Brain microvascular endothelial cell (primary cell): ENCODE data around the gene GPR68.

ENCODE experiments used
- DNase-seq: peaks from one replicate; pipeline ENCODE4 v3.0.0-alpha.2; 2020
- H3K27ac ChIP-seq: fragments of 250-450 bp; sonication (Bioruptor Pico); 2 replicates; pipeline ENCODE4 v1.5.1; 2020; ENCODE audit warnings: mild to moderate bottlenecking, moderate library complexity
- H3K27me3 ChIP-seq: fragments of 250-450 bp; sonication (Bioruptor Pico); replicated peaks from 2 replicates; pipeline ENCODE4 v1.5.1; 2020; ENCODE audit warnings: mild to moderate bottlenecking
- H3K36me3 ChIP-seq: fragments of 250-450 bp; sonication (Bioruptor Pico); replicated peaks from 2 replicates; pipeline ENCODE4 v1.5.1; 2020; ENCODE audit warnings: mild to moderate bottlenecking
- H3K4me3 ChIP-seq: 2 replicates; pipeline ENCODE4 v1.5.1; 2011; ENCODE audit warnings: low read depth, mild to moderate bottlenecking, control low read depth, low read length, moderate library complexity
- CTCF ChIP-seq: IDR thresholded peaks from 2 replicates; pipeline ENCODE4 v1.5.1; 2011; ENCODE audit warnings: low read depth, mild to moderate bottlenecking, moderate library complexity, low read length, control low read depth, inconsistent platforms; ENCODE audit errors: missing control alignments
- in situ Hi-C: cut with HindIII; loops from 2 replicates; pipeline ENCODE4 v1.10.0; 2017; ENCODE audit warnings: low sequenced_read_pairs, low pct_ligation_motif_present

Gene GPR68

GRCh38 chr14:91216731-91217226, 27.7 kb downstream of the GPR68 start:
- H3K4me3 ChIP-seq: no peak overlapping the region
- H3K27ac ChIP-seq: no peak overlapping the region
- H3K36me3 ChIP-seq: no peaks in the 10 kb centered on the region
- H3K27me3 ChIP-seq: no peaks in the 10 kb centered on the region
- in situ Hi-C loops: no loop called here
- no peak for DNase-seq
- TF ChIP-seq CTCF: no peak

GRCh38 chr14:91215381-91215780, 29.1 kb downstream of the GPR68 start:
- Histone ChIP-seq H3K36me3 (no peaks in the 10 kb centered on the region), H3K4me3 (no peak overlapping the region), H3K27me3 (no peaks in the 10 kb centered on the region), H3K27ac (no peak overlapping the region)
- TF ChIP-seq CTCF: no peak
- in situ Hi-C loops: no loop called here
- no peak for DNase-seq

DNA sequence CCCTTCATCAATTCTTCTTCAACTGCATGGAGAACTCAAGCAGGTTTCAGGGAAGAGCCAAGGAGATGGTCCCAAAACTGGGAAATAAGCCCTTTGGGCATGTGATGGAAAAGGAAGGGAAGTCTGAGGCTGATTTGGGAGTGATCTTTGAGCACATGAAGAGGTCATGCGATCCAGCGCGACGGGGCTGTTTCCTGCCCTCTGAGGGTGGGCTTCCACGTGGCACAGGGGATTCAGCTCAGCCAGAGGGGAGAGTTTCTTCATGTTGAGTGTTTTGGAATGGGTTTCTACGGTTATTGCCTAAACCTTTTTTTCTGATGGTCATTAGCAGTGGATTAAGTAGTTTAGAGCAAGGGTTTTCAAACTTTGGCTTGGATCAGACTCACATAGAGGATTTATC, 30.2 kb downstream of the GPR68 start:
- no peak for TF ChIP-seq CTCF
- no peak overlapping the region for H3K4me3 ChIP-seq
- H3K27me3 ChIP-seq: no peaks in the 10 kb centered on the region
- no peak overlapping the region for H3K27ac ChIP-seq
- in situ Hi-C loops: no loop called here
- no peak for DNase-seq
- no peaks in the 10 kb centered on the region for H3K36me3 ChIP-seq

GRCh38 chr14:91211017-91211416, 33.5 kb downstream of the GPR68 start:
- Histone ChIP-seq H3K27ac (no peak overlapping the region), H3K27me3 (no peaks in the 10 kb centered on the region), H3K36me3 (no peaks in the 10 kb centered on the region), H3K4me3 (no peak overlapping the region)
- TF ChIP-seq CTCF: no peak
- in situ Hi-C loops: no loop called here
- DNase-seq: no peak

DNA sequence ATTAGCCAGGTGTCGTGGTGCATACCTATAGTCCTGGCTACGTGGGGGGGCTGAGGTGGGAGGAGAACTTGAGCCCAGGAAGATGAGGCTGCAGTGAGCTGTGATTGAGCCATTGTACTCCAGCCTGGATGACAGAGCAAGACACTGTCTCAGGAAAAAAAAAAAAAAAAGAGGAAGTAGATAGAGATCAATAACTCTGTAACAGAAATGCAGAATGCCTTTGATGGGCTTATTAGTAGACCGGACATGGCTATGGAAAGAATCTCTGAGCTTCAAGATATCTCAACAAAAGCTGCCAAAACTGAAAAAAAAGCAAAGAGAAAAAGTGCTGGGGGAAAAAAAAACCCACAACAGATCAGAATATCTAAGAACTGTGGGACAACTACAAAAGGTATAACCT, 37.5 kb downstream of the GPR68 start:
- no peak overlapping the region for H3K27ac ChIP-seq
- in situ Hi-C loops: no loop called here
- H3K27me3 ChIP-seq: no peaks in the 10 kb centered on the region
- H3K4me3 ChIP-seq: no peak overlapping the region
- DNase-seq: no peak
- H3K36me3 ChIP-seq: no peaks in the 10 kb centered on the region
- no peak for TF ChIP-seq CTCF

GRCh38 chr14:91205459-91205858, 39.0 kb downstream of the GPR68 start:
- no peak overlapping the region for H3K4me3 ChIP-seq
- no peaks in the 10 kb centered on the region for H3K36me3 ChIP-seq
- no peak for TF ChIP-seq CTCF
- no peaks in the 10 kb centered on the region for H3K27me3 ChIP-seq
- no peak for DNase-seq
- no peak overlapping the region for H3K27ac ChIP-seq
- in situ Hi-C loops: no loop called here
